ENCODE results near the gene FLT4. TPM values are rescaled to one million over a fixed set of nuclear protein-coding genes. Genes with fewer than 3 reads are reported as not detected.
"Not testable (repeated sequence)": the region's sequence is repeated elsewhere in the genome, so short reads cannot be mapped to it uniquely, and the experiment has no call there.

The FLT4 gene
- total RNA-seq, 2 donors from 2014 or later = 6.3 to 7.5 TPM

GRCh38 chr5:180675036-180675635 lies 25.7 kb upstream of the FLT4 start:
- H3K4me1 ChIP-seq = peaks cover 11% of the 10 kb centered on the region
- TF ChIP-seq POLR2A (IDR thresholded peaks at IDR 0.05) (no peak), CTCF (IDR thresholded peaks at IDR 0.05) (no peak)
- WGBS, 2 donors = 79 to 89% methylated on average over 14 of the region's 14 CpGs
- intact Hi-C loops (cut with DNase I) = no loop called here
- DNase-seq = no peak
- no peak overlapping the region for H3K4me3 ChIP-seq
- H3K27me3 ChIP-seq = peaks cover 0 to 11% of the 10 kb centered on the region in 2 donors
- ATAC-seq = no peak
- no peak overlapping the region for H3K27ac ChIP-seq
- H3K36me3 ChIP-seq (replicated peaks in 1 of 2; ENCODE audit: insufficient read depth in 1 of 2, low read depth in 2 of 2) = no peaks in the 10 kb centered on the region
- no peaks in the 10 kb centered on the region for H3K9me3 ChIP-seq

GRCh38 chr5:180674090-180674475 lies 24.7 kb upstream of the FLT4 start:
- H3K27me3 ChIP-seq = peaks cover 0 to 11% of the 10 kb centered on the region in 2 donors
- WGBS, 2 donors = 4% methylated on average over 13 of the region's 23 CpGs; no CpG with 5 or more reads in 1 of the 2 donors
- not testable (repeated sequence) for H3K27ac ChIP-seq

GRCh38 chr5:180673371-180674089 lies 24.1 kb upstream of the FLT4 start:
- Histone ChIP-seq H3K9me3 (no peaks in the 10 kb centered on the region), H3K27me3 (peaks cover 0 to 11% of the 10 kb centered on the region in 2 donors), H3K4me3 (no peak overlapping the region), H3K36me3 (replicated peaks in 1 of 2; ENCODE audit: insufficient read depth in 1 of 2, low read depth in 2 of 2) (no peaks in the 10 kb centered on the region), H3K27ac (no peak overlapping the region), H3K4me1 (peaks cover 11% of the 10 kb centered on the region)
- no peak for TF ChIP-seq CTCF (IDR thresholded peaks at IDR 0.05)
- no peak for TF ChIP-seq POLR2A (IDR thresholded peaks at IDR 0.05)
- DNase-seq (no peak), ATAC-seq (no peak)
- intact Hi-C loops (cut with DNase I) = no loop called here
- WGBS, 2 donors = 4 to 12% methylated on average over 8 to 64 of the region's 64 CpGs

More at GRCh38 chr5:180674090-180674475, 24.7 kb upstream of the FLT4 start:
- H3K4me3 ChIP-seq; H3K9me3 ChIP-seq; DNase-seq; H3K36me3 ChIP-seq (replicated peaks in 1 of 2; ENCODE audit: insufficient read depth in 1 of 2, low read depth in 2 of 2); intact Hi-C loops (cut with DNase I); ATAC-seq: not testable (repeated sequence)
- peaks cover 11% of the 10 kb centered on the region for H3K4me1 ChIP-seq

GRCh38 chr5:180671958-180672524 lies 22.6 kb upstream of the FLT4 start:
- ATAC-seq; H3K36me3 ChIP-seq (replicated peaks in 1 of 2; ENCODE audit: insufficient read depth in 1 of 2, low read depth in 2 of 2); H3K9me3 ChIP-seq; H3K4me3 ChIP-seq; intact Hi-C loops (cut with DNase I); H3K27ac ChIP-seq; DNase-seq: not testable (repeated sequence)
- H3K27me3 ChIP-seq = peaks cover 0 to 11% of the 10 kb centered on the region in 2 donors
- peaks cover 11% of the 10 kb centered on the region for H3K4me1 ChIP-seq
- 68 to 77% methylated on average over 3 to 13 of the region's 13 CpGs for WGBS, 2 donors

GRCh38 chr5:180670586-180671359 lies 21.4 kb upstream of the FLT4 start:
- Histone ChIP-seq H3K4me3 (no peak overlapping the region), H3K27ac (no peak overlapping the region), H3K36me3 (replicated peaks in 1 of 2; ENCODE audit: insufficient read depth in 1 of 2, low read depth in 2 of 2) (no peaks in the 10 kb centered on the region), H3K9me3 (no peaks in the 10 kb centered on the region), H3K27me3 (peaks cover 0 to 11% of the 10 kb centered on the region in 2 donors), H3K4me1 (peaks cover 11% of the 10 kb centered on the region)
- TF ChIP-seq CTCF (IDR thresholded peaks at IDR 0.05) = peak; percentile 48 to 66 (median 64)
- TF ChIP-seq POLR2A (IDR thresholded peaks at IDR 0.05) = no peak
- ATAC-seq = no peak
- DNase-seq = peak; percentile 59 to 77 (median 65)
- intact Hi-C loops (cut with DNase I) = no loop called here
- 24 to 33% methylated on average over 17 of the region's 17 CpGs for WGBS, 2 donors

Measured in body of pancreas (tissue), 4 donors.